Upper lobe of left lung (tissue), 4 donors: Measurements from ENCODE around the gene EYS.

Experiments
- CTCF ChIP-seq, 6 experiments: fragments of 450-650 bp in 4 of 6; fragments of 200-600 bp in 2 of 6; sonication (generic) in 2 of 6; IDR thresholded peaks; one replicate each; pipeline ENCODE4 v1.5.1; 2016 to 2019; ENCODE audit warnings: antibody characterized with exemption in 6 of 6
- POLR2A ChIP-seq, 4 donors: fragments of 450-650 bp; IDR thresholded peaks; one replicate each; pipeline ENCODE4 v1.5.1; 2016 to 2017; ENCODE audit warnings: antibody characterized with exemption in 4 of 4, mild to moderate bottlenecking in 2 of 4
- POLR2AphosphoS5 ChIP-seq, 2 donors: sonication (generic); formaldehyde crosslinking; IDR thresholded peaks; one replicate each; pipeline ENCODE4 v1.5.1; 2017; ENCODE audit warnings: antibody characterized with exemption in 2 of 2

GRCh38 chr6:63910863-63911551 lies 1796.0 kb downstream of the EYS start:
- TF ChIP-seq POLR2A (IDR thresholded peaks at IDR 0.05) = no peak
- TF ChIP-seq CTCF (IDR thresholded peaks at IDR 0.05) = no peak
- no peak for TF ChIP-seq POLR2AphosphoS5 (IDR thresholded peaks at IDR 0.05)
